Trophoblast cell (in vitro differentiated cells and primary cell): Measurements from ENCODE around the gene MATN4.
"Not testable (repeated sequence)": the region's sequence is repeated elsewhere in the genome, so short reads cannot be mapped to it uniquely, and the experiment has no call there.

Experiments used
- DNase-seq, 2 donors: peaks; one replicate each; pipeline ENCODE4 v3.0.0-alpha.2; 2016
- H2AFZ ChIP-seq: 2 replicates; pipeline ENCODE4 v1.6.1; 2013; ENCODE audit warnings: low read length, moderate library complexity, mild to moderate bottlenecking; ENCODE audit not compliant: insufficient read depth, poor library complexity
- H2AK5ac ChIP-seq: 2 replicates; pipeline ENCODE4 v1.6.1; 2013; ENCODE audit warnings: mild to moderate bottlenecking, low read length
- H2BK120ac ChIP-seq: 2 replicates; pipeline ENCODE4 v1.6.1; 2013; ENCODE audit warnings: low read length, mild to moderate bottlenecking, moderate library complexity; ENCODE audit not compliant: insufficient read depth, poor library complexity
- H2BK12ac ChIP-seq: 2 replicates; pipeline ENCODE4 v1.6.1; 2013; ENCODE audit warnings: mild to moderate bottlenecking, low read length, moderate library complexity
- H2BK5ac ChIP-seq: 2 replicates; pipeline ENCODE4 v1.6.1; 2013; ENCODE audit warnings: low read length, low read depth, moderate library complexity, mild to moderate bottlenecking; ENCODE audit not compliant: poor library complexity
- H3K14ac ChIP-seq: 2 replicates; pipeline ENCODE4 v1.6.1; 2013; ENCODE audit warnings: mild to moderate bottlenecking, low read length
- H3K18ac ChIP-seq: 2 replicates; pipeline ENCODE4 v1.6.1; 2013; ENCODE audit warnings: mild to moderate bottlenecking, low read length
- H3K23ac ChIP-seq: 2 replicates; pipeline ENCODE4 v1.6.1; 2013; ENCODE audit warnings: low read length
- H3K27ac ChIP-seq: 2 replicates; pipeline ENCODE4 v1.5.1; 2013; ENCODE audit warnings: low read depth, mild to moderate bottlenecking, inconsistent platforms, low read length, moderate library complexity
- H3K27me3 ChIP-seq: 2 replicates; pipeline ENCODE4 v1.6.1; 2013; ENCODE audit warnings: inconsistent platforms, mild to moderate bottlenecking, low read length, moderate library complexity; ENCODE audit not compliant: insufficient read depth
- H3K36me3 ChIP-seq, 2 experiments: 1 replicate in 1 of 2; 2 replicates in 1 of 2; pipeline ENCODE4 v1.6.1; 2013; ENCODE audit warnings: low read length in 2 of 2, mild to moderate bottlenecking in 2 of 2, moderate library complexity in 1 of 2; ENCODE audit not compliant: insufficient read depth in 2 of 2, control insufficient read depth in 1 of 2
- H3K4ac ChIP-seq: 2 replicates; pipeline ENCODE4 v1.6.1; 2013; ENCODE audit warnings: low read depth, mild to moderate bottlenecking, low read length, moderate library complexity
- H3K4me1 ChIP-seq, 2 experiments: 1 replicate in 1 of 2; 2 replicates in 1 of 2; pipeline ENCODE4 v1.6.1; 2013; ENCODE audit warnings: low read length in 2 of 2, mild to moderate bottlenecking in 2 of 2, moderate library complexity in 1 of 2; ENCODE audit not compliant: insufficient read depth in 2 of 2, control insufficient read depth in 1 of 2
- H3K4me2 ChIP-seq: 2 replicates; pipeline ENCODE4 v1.6.1; 2013; ENCODE audit warnings: inconsistent platforms, mild to moderate bottlenecking, low read length, moderate library complexity
- H3K4me3 ChIP-seq: 2 replicates; pipeline ENCODE4 v1.5.1; 2013; ENCODE audit warnings: mild to moderate bottlenecking, low read depth, low read length, inconsistent platforms
- H3K79me1 ChIP-seq: one replicate; pipeline ENCODE4 v1.6.1; 2013; ENCODE audit warnings: low read length
- H3K79me2 ChIP-seq: 2 replicates; pipeline ENCODE4 v1.6.1; 2013; ENCODE audit warnings: low read length, mild to moderate bottlenecking; ENCODE audit not compliant: control insufficient read depth, insufficient read depth, poor library complexity
- H3K9ac ChIP-seq: 2 replicates; pipeline ENCODE4 v1.6.1; 2013; ENCODE audit warnings: mild to moderate bottlenecking, low read length
- H3K9me3 ChIP-seq: 2 replicates; pipeline ENCODE4 v1.6.1; 2013; ENCODE audit warnings: low read depth, mild to moderate bottlenecking, control low read depth, inconsistent platforms, low read length; ENCODE audit not compliant: insufficient read depth
- H4K12ac ChIP-seq: 2 replicates; pipeline ENCODE4 v1.6.1; 2013; ENCODE audit warnings: low read depth, mild to moderate bottlenecking, low read length, moderate library complexity
- H4K8ac ChIP-seq: 2 replicates; pipeline ENCODE4 v1.6.1; 2013; ENCODE audit warnings: low read depth, mild to moderate bottlenecking, low read length, moderate library complexity
- H4K91ac ChIP-seq: one replicate; pipeline ENCODE4 v1.6.1; 2013; ENCODE audit warnings: low read depth, mild to moderate bottlenecking, low read length, moderate library complexity
- WGBS: extraction: QIAGEN DNeasy Blood & Tissue Kit; methylation state at CpG from one replicate; pipeline ENCODE4 v1.1.7; 2013; ENCODE audit warnings: missing lambda C conversion rate; ENCODE audit not compliant: insufficient read length, insufficient coverage; ENCODE audit errors: extremely low coverage; 5-methylcytosine and 5-hydroxymethylcytosine counted together

The MATN4 gene

DNA sequence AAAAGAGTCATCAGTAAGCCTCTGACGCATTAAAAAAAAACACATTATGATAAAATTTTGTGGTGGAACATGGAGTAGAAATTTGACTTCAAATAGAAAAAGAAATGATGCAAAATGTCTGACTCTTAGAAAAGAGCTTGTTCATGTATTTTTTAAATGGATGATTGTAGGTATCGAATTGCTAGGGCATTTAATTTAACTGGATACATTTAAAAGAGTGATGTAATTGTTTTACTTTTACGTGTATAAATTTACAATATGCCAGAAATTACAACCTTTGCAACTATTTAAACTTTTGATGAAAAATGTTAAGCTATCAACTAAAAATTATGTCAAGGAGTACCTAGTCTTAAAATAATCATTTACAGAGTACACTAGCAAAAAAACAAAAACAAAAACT is 44.6 kb upstream of the MATN4 start:
- Histone ChIP-seq H3K36me3 (no peaks in the 10 kb centered on the region), H3K27me3 (no peaks in the 10 kb centered on the region), H3K23ac (no peak overlapping the region), H3K4me1 (peaks cover 6 to 8% of the 10 kb centered on the region in 2 experiments), H2BK120ac (no peak overlapping the region), H2AFZ (no peak overlapping the region), H4K91ac (no peak overlapping the region), H3K79me1 (peaks cover 8% of the 10 kb centered on the region), H3K4ac (no peak overlapping the region), H3K9ac (no peak overlapping the region), H3K27ac (no peak overlapping the region), H3K9me3 (no peaks in the 10 kb centered on the region), H2BK12ac (no peak overlapping the region), H3K4me3 (no peak overlapping the region), H4K8ac (no peak overlapping the region), H2BK5ac (no peak overlapping the region), H2AK5ac (no peak overlapping the region), H4K12ac (no peak overlapping the region), H3K79me2 (peaks cover 5% of the 10 kb centered on the region), H3K4me2 (no peak overlapping the region), H3K14ac (no peak overlapping the region), H3K18ac (no peak overlapping the region)
- no peak for DNase-seq
- no CpG with 5 or more reads among the region's 3 CpGs for WGBS

- H3K27me3 ChIP-seq, H2AFZ ChIP-seq, H3K18ac ChIP-seq, H4K91ac ChIP-seq, DNase-seq, H3K4me3 ChIP-seq, H3K36me3 ChIP-seq, H3K23ac ChIP-seq, H2BK5ac ChIP-seq, H4K12ac ChIP-seq, H3K27ac ChIP-seq, H2BK120ac ChIP-seq, H2BK12ac ChIP-seq, H3K4ac ChIP-seq, H3K14ac ChIP-seq, H2AK5ac ChIP-seq, H3K9me3 ChIP-seq, H3K9ac ChIP-seq, H3K4me2 ChIP-seq, H4K8ac ChIP-seq: not testable (repeated sequence)
- WGBS = 100% methylated on average over 1 of the region's 10 CpGs
- H3K4me1 ChIP-seq = peaks cover 9 to 17% of the 10 kb centered on the region in 2 experiments
- H3K79me1 ChIP-seq = peaks cover 20% of the 10 kb centered on the region
- peaks cover 17% of the 10 kb centered on the region for H3K79me2 ChIP-seq
These were observed 42.7 kb upstream of the MATN4 start for GRCh38 chr20:45350795-45351194.

GRCh38 chr20:45350217-45350616 is 42.1 kb upstream of the MATN4 start:
- WGBS = no CpG with 5 or more reads among the region's 1 CpG
- peaks cover 13 to 22% of the 10 kb centered on the region in 2 experiments for H3K4me1 ChIP-seq
- no peak overlapping the region for H3K4ac ChIP-seq
- H3K4me3 ChIP-seq = no peak overlapping the region
- no peak overlapping the region for H2AK5ac ChIP-seq
- no peaks in the 10 kb centered on the region for H3K36me3 ChIP-seq
- H3K27me3 ChIP-seq = no peaks in the 10 kb centered on the region
- H2BK5ac ChIP-seq = no peak overlapping the region
- H3K27ac ChIP-seq = no peak overlapping the region
- no peak overlapping the region for H4K91ac ChIP-seq
- DNase-seq = no peak
- H3K4me2 ChIP-seq = no peak overlapping the region
- no peak overlapping the region for H4K8ac ChIP-seq
- no peak overlapping the region for H2BK120ac ChIP-seq
- no peak overlapping the region for H2AFZ ChIP-seq
- H3K18ac ChIP-seq = no peak overlapping the region
- H3K23ac ChIP-seq = no peak overlapping the region
- H3K9me3 ChIP-seq = no peaks in the 10 kb centered on the region
- H3K79me2 ChIP-seq = peaks cover 22% of the 10 kb centered on the region
- H3K9ac ChIP-seq = no peak overlapping the region
- peaks cover 26% of the 10 kb centered on the region for H3K79me1 ChIP-seq
- no peak overlapping the region for H4K12ac ChIP-seq
- H3K14ac ChIP-seq = no peak overlapping the region
- H2BK12ac ChIP-seq = no peak overlapping the region

DNA sequence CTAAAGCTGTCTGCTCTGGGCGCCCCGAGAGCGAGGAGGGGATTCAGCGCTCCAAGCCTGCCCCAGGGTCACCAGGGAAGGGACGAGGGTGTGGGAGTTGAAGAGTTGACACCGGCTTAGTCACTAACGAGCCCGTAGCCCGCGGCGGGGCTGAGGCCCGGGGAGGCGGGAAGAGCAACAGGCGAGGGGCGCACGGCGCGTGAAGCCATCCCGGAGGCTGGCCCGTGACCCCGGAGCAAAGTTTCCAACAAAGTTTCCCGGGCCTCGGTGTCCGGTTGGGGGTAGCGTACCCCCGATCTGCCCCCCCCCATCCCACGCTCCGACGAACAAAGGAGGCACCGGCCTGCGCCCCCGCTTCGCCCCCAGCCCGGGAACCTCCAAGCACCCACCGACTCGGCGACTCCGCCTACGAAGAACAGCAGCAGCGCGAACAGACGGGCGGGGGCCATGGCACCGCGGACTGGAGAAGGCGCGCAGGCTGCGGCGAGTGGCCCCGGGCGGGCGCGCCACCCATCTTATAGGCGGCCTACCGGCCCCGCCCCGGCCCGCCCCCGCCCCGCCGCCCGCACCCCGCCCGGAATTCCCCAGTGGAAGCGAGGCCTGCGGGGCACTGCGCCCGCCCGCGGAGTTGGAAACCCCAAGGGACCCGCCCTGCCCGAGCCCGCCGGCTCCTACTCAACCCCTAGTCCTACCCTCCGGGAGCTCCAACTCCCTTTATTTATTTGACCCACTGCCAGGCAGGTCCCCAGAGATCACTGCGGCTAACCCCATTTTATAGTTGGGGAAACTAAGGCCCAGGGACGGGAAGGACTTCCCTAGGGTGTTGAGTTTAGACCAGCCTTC is 40.1 kb upstream of the MATN4 start, which contains the start of gene SDC4:
Gene SDC4 (minus strand): TSS at position 489 of the 843 bp plus-strand sequence. CDS start 40 bp downstream, at position 449.
- Histone ChIP-seq H3K9me3 (no peaks in the 10 kb centered on the region), H3K27me3 (no peaks in the 10 kb centered on the region), H3K27ac (peak within 1 kb of the TSS; percentile 97), H2BK5ac (peak within 1 kb of the TSS; percentile 78), H3K14ac (peak within 1 kb of the TSS; percentile 87), H3K4me2 (peak within 1 kb of the TSS; percentile 73), H3K23ac (no peak within 1 kb of the TSS), H3K4ac (peak within 1 kb of the TSS; percentile 93), H3K79me2 (peaks cover 29% of the 10 kb centered on the region), H2AFZ (peak within 1 kb of the TSS; percentile 50), H3K9ac (peak within 1 kb of the TSS; percentile 29), H3K18ac (peak within 1 kb of the TSS; percentile 73), H4K8ac (peak within 1 kb of the TSS; percentile 69), H2AK5ac (peak within 1 kb of the TSS; percentile 79), H4K12ac (peak within 1 kb of the TSS; percentile 64), H3K4me3 (peak within 1 kb of the TSS; percentile 84), H2BK12ac (peak within 1 kb of the TSS; percentile 79), H4K91ac (peak within 1 kb of the TSS; percentile 81), H3K4me1 (peaks cover 25 to 36% of the 10 kb centered on the region in 2 experiments), H3K79me1 (peaks cover 41% of the 10 kb centered on the region), H3K36me3 (no peaks in the 10 kb centered on the region), H2BK120ac (peak within 1 kb of the TSS; percentile 74)
- DNase-seq = peak; percentile 75 to 80
- no CpG with 5 or more reads among the region's 77 CpGs for WGBS
